CD14-positive monocyte (primary cell): ENCODE results near the gene TRIM15. TPM values are rescaled to one million over a fixed set of nuclear protein-coding genes. Genes with fewer than 3 reads are reported as not detected.
A peak's percentile ranks its signal among the peaks of the same experiment; 100 is the strongest.

Experiments used
- DNase-seq, 3 donors: peaks; one replicate each; pipeline ENCODE4 v3.0.0-alpha.2; 2011 to 2022
- H2AFZ ChIP-seq: 2 replicates; pipeline ENCODE4 v1.6.0; 2012; ENCODE audit warnings: mild to moderate bottlenecking, low read depth, low read length, inconsistent platforms; ENCODE audit not compliant: insufficient read depth, poor library complexity, severe bottlenecking
- H3K27ac ChIP-seq, 2 donors: 1 replicate in 1 of 2; 2 replicates in 1 of 2; pipeline ENCODE4 v1.5.1; 2012 to 2013; ENCODE audit warnings: low read length in 2 of 2, control low read depth in 1 of 2, inconsistent platforms in 1 of 2, low read depth in 1 of 2, mild to moderate bottlenecking in 1 of 2
- H3K27me3 ChIP-seq, 2 donors: one replicate each; pipeline versions ENCODE4 v1.6.0 to v1.6.1; 2011 to 2013; ENCODE audit warnings: low read length in 2 of 2; ENCODE audit not compliant: control insufficient read depth in 2 of 2, insufficient read depth in 2 of 2
- H3K36me3 ChIP-seq, 2 donors: replicated peaks in 1 of 2; 1 replicate in 1 of 2; 2 replicates in 1 of 2; pipeline versions ENCODE4 v1.5.1 to v1.6.1; 2012 to 2013; ENCODE audit warnings: low read length in 2 of 2, control low read depth in 1 of 2, inconsistent platforms in 1 of 2, mild to moderate bottlenecking in 1 of 2; ENCODE audit not compliant: insufficient read depth in 2 of 2, control insufficient read depth in 1 of 2
- H3K4me1 ChIP-seq, 2 donors: 1 replicate in 1 of 2; 2 replicates in 1 of 2; pipeline versions ENCODE4 v1.5.1 to v1.6.1; 2012 to 2013; ENCODE audit warnings: low read length in 2 of 2, control low read depth in 1 of 2, inconsistent platforms in 1 of 2, mild to moderate bottlenecking in 1 of 2, moderate library complexity in 1 of 2; ENCODE audit not compliant: insufficient read depth in 2 of 2, control insufficient read depth in 1 of 2
- H3K4me2 ChIP-seq: replicated peaks from 2 replicates; pipeline ENCODE3; 2012; ENCODE audit warnings: low read length, moderate library complexity, mild to moderate bottlenecking; ENCODE audit not compliant: poor library complexity, severe bottlenecking; ENCODE audit errors: extremely low read depth
- H3K4me3 ChIP-seq, 3 experiments: fragments of 200-600 bp in 1 of 3; sonication (generic) in 1 of 3; replicated peaks in 1 of 3; 1 replicate in 2 of 3; 2 replicates in 1 of 3; pipeline ENCODE4 v1.5.1; 2011 to 2013; ENCODE audit warnings: low read length in 3 of 3, mild to moderate bottlenecking in 3 of 3, control low read depth in 2 of 3, low read depth in 2 of 3, inconsistent platforms in 1 of 3, moderate library complexity in 1 of 3
- H3K79me2 ChIP-seq: 2 replicates; pipeline ENCODE4 v1.6.0; 2012; ENCODE audit warnings: mild to moderate bottlenecking, control low read depth, inconsistent platforms, low read length, moderate library complexity; ENCODE audit not compliant: insufficient read depth
- H3K9ac ChIP-seq: 2 replicates; pipeline ENCODE4 v1.6.0; 2017; ENCODE audit warnings: low read length, mild to moderate bottlenecking; ENCODE audit not compliant: insufficient read depth, poor library complexity, severe bottlenecking
- H3K9me3 ChIP-seq, 2 donors: replicated peaks in 1 of 2; 1 replicate in 1 of 2; 2 replicates in 1 of 2; pipeline versions ENCODE4 v1.5.1 to v1.6.1; 2012 to 2013; ENCODE audit warnings: low read length in 2 of 2, control low read depth in 1 of 2; ENCODE audit not compliant: control insufficient read depth in 1 of 2, insufficient read depth in 1 of 2
- H4K20me1 ChIP-seq: 2 replicates; pipeline ENCODE4 v1.6.0; 2012; ENCODE audit warnings: mild to moderate bottlenecking, low read length, control low read depth, moderate library complexity; ENCODE audit not compliant: insufficient read depth
- H3K27ac Mint-ChIP-seq, 7 donors: one replicate each; pipeline ENCODE4 v1.8.0; 2020; ENCODE audit warnings: mild to moderate bottlenecking in 7 of 7, mixed read lengths in 7 of 7, moderate library complexity in 6 of 7, inconsistent platforms in 2 of 7
- H3K27me3 Mint-ChIP-seq, 3 donors: one replicate each; pipeline ENCODE4 v1.8.0; 2021 to 2022; ENCODE audit warnings: low read depth in 3 of 3, mild to moderate bottlenecking in 3 of 3, mixed read lengths in 3 of 3, moderate library complexity in 3 of 3, inconsistent platforms in 1 of 3
- H3K36me3 Mint-ChIP-seq, 2 donors: one replicate each; pipeline ENCODE4 v1.8.0; 2020; ENCODE audit warnings: mixed read lengths in 2 of 2, inconsistent platforms in 1 of 2, mild to moderate bottlenecking in 1 of 2
- H3K4me1 Mint-ChIP-seq: one replicate; pipeline ENCODE4 v1.8.0; 2020; ENCODE audit warnings: mild to moderate bottlenecking, mixed read lengths
- H3K4me3 Mint-ChIP-seq, 2 donors: one replicate each; pipeline ENCODE4 v1.8.0; 2020; ENCODE audit warnings: mild to moderate bottlenecking in 2 of 2, mixed read lengths in 2 of 2, moderate library complexity in 1 of 2
- H3K9me3 Mint-ChIP-seq, 7 donors: one replicate each; pipeline ENCODE4 v1.8.0; 2020 to 2022; ENCODE audit warnings: mixed read lengths in 7 of 7, mild to moderate bottlenecking in 6 of 7, moderate library complexity in 6 of 7, inconsistent platforms in 2 of 7
- CTCF ChIP-seq: fragments of 200-600 bp; IDR thresholded peaks from one replicate; pipeline ENCODE4 v1.8.0; 2022; ENCODE audit warnings: antibody characterized with exemption, mild to moderate bottlenecking
- WGBS: methylation state at CpG from one replicate; pipeline ENCODE4 v1.1.5; 2013; ENCODE audit warnings: missing lambda C conversion rate; ENCODE audit not compliant: insufficient coverage; 5-methylcytosine and 5-hydroxymethylcytosine counted together
- intact Hi-C, 2 donors: fragments of 100-400 bp; cut with micrococcal nuclease; formaldehyde crosslinking; loops; one replicate each; pipeline versions ENCODE4 v1.15.0 to v1.15.1; 2023
- polyA plus RNA-seq, 3 donors: library from polyadenylated mRNA; depleted of rRNA in 1 of 3; unstranded in 2 of 3; stranded (reverse) in 1 of 3; fragments of 300-500 nt in 2 of 3; fragments of >200 nt in 1 of 3; fragmentation: Illumina TruSeq in 2 of 3; gene quantifications; 1 replicate in 2 of 3; 2 replicates in 1 of 3; pipeline ENCODE4 v1.2.3, GENCODE V29; 2012 to 2021

Gene TRIM15
- polyA plus RNA-seq, 3 donors: not detected

GRCh38 chr6:30194797-30195690, 31.7 kb downstream of the TRIM15 start:
- intact Hi-C loops: no loop called here
- Histone ChIP-seq H3K9me3 (no peaks in the 10 kb centered on the region), H3K36me3 (peaks cover 74 to 93% of the 10 kb centered on the region in 2 donors), H3K27ac (peak overlapping the region in 1 of 2 donors; percentile 23), H3K4me1 (peaks cover 0 to 3% of the 10 kb centered on the region in 2 donors), H4K20me1 (peaks cover 77% of the 10 kb centered on the region), H3K79me2 (peaks cover 22% of the 10 kb centered on the region), H2AFZ (no peak overlapping the region), H3K9ac (no peak overlapping the region), H3K4me3 (no peak overlapping the region), H3K27me3 (no peaks in the 10 kb centered on the region), H3K4me2 (no peak overlapping the region)
- H3K4me3 Mint-ChIP-seq: no peak overlapping the region
- peaks cover 6% of the 10 kb centered on the region for H3K4me1 Mint-ChIP-seq
- peak overlapping the region in 4 of 7 donors; percentile 21 to 74 (median 56) for H3K27ac Mint-ChIP-seq
- 95% methylated on average over 2 of the region's 8 CpGs for WGBS
- no peak for TF ChIP-seq CTCF
- peaks cover 75 to 95% of the 10 kb centered on the region in 2 donors for H3K36me3 Mint-ChIP-seq
- H3K9me3 Mint-ChIP-seq: no peaks in the 10 kb centered on the region
- DNase-seq: no peak
- H3K27me3 Mint-ChIP-seq: no peaks in the 10 kb centered on the region

GRCh38 chr6:30195951-30196350, 32.6 kb downstream of the TRIM15 start:
- no peak for TF ChIP-seq CTCF
- WGBS: 100% methylated on average over 1 of the region's 1 CpG
- Mint-ChIP-seq H3K9me3 (peaks cover 0 to 3% (median 0%) of the 10 kb centered on the region in 7 donors), H3K36me3 (peaks cover 71 to 95% of the 10 kb centered on the region in 2 donors), H3K27me3 (peaks cover 0 to 2% (median 0%) of the 10 kb centered on the region in 3 donors), H3K4me3 (no peak overlapping the region), H3K4me1 (peaks cover 15% of the 10 kb centered on the region), H3K27ac (peak overlapping the region in 1 of 7 donors; percentile 67)
- H3K4me2 ChIP-seq: no peak overlapping the region
- H3K4me1 ChIP-seq: peaks cover 9 to 12% of the 10 kb centered on the region in 2 donors
- no peak for DNase-seq
- H3K36me3 ChIP-seq: peaks cover 66 to 91% of the 10 kb centered on the region in 2 donors
- H3K27me3 ChIP-seq: no peaks in the 10 kb centered on the region
- H3K4me3 ChIP-seq: no peak overlapping the region
- H3K9me3 ChIP-seq: no peaks in the 10 kb centered on the region
- H3K9ac ChIP-seq: no peak overlapping the region
- peaks cover 74% of the 10 kb centered on the region for H4K20me1 ChIP-seq
- peaks cover 31% of the 10 kb centered on the region for H3K79me2 ChIP-seq
- no peak overlapping the region for H3K27ac ChIP-seq
- H2AFZ ChIP-seq: no peak overlapping the region
- intact Hi-C loops: no loop called here
